Measurements from ENCODE around the gene CASZ1.

- TF ChIP-seq, protein P1, sequence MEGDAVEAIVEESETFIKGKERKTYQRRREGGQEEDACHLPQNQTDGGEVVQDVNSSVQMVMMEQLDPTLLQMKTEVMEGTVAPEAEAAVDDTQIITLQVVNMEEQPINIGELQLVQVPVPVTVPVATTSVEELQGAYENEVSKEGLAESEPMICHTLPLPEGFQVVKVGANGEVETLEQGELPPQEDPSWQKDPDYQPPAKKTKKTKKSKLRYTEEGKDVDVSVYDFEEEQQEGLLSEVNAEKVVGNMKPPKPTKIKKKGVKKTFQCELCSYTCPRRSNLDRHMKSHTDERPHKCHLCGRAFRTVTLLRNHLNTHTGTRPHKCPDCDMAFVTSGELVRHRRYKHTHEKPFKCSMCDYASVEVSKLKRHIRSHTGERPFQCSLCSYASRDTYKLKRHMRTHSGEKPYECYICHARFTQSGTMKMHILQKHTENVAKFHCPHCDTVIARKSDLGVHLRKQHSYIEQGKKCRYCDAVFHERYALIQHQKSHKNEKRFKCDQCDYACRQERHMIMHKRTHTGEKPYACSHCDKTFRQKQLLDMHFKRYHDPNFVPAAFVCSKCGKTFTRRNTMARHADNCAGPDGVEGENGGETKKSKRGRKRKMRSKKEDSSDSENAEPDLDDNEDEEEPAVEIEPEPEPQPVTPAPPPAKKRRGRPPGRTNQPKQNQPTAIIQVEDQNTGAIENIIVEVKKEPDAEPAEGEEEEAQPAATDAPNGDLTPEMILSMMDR (IDR thresholded peaks at IDR 0.05; ENCODE audit: insufficient read depth, low read depth, low read length) = no peak
- no peak for TF ChIP-seq EZH2 (IDR thresholded peaks at IDR 0.05; ENCODE audit: insufficient read depth, low read length)
These were observed 36.3 kb upstream of the CASZ1 start for GRCh38 chr1:10832703-10833102.
